Inflammatory macrophage treated with lipopolysaccharide for 1 hour (primary cell): ENCODE data around the gene SEMA6C.

ENCODE experiments used
- DNase-seq, 2 donors: peaks; one replicate each; pipeline ENCODE4 v3.0.0-alpha.2; 2020 to 2022

Gene SEMA6C

DNA sequence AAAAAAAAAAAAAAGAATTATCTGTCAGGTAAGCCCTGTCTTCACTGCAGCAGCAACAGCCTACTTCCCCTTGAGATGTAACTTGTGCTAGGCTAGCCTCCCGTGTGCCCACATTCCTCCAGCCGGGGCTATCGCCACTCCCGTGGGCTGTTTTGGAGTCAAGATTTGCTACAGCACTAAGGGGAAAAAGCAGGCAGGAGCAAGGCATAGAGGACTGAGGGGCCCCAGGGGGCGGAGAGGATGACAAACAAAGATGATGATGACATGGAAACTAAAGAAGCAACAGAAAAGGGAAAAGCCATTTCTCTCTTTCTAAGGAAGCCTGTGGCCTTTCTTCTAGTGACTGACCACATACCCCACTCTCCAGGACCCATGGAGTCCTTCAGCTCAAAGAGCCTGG lies 11.9 kb upstream of the SEMA6C start:
- peak; percentile 31 to 52 for DNase-seq

DNA sequence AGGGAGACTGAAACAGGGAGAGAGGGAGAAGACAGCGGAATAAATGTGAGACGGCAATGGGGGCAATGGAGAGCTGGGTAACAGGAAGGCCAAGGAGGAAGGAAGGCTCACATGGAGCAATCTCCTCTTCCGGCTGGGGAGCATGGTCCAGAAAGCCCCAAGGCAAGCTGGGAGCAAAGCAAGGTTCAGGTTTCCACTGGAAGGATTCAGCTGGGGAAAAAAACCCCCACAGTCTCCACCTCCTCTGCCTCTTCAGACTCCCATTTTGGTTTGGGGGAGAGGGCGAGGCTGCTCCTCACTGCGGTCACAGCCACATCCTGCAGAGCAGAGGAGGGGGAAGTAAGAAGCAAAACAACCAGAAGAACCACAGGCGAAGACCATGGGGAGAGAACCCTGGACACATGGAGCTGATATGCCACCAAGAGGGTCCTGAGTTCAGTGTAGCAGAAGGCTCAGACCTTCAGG lies 10.7 kb upstream of the SEMA6C start:
- peak; percentile 47 to 60 for DNase-seq

DNA sequence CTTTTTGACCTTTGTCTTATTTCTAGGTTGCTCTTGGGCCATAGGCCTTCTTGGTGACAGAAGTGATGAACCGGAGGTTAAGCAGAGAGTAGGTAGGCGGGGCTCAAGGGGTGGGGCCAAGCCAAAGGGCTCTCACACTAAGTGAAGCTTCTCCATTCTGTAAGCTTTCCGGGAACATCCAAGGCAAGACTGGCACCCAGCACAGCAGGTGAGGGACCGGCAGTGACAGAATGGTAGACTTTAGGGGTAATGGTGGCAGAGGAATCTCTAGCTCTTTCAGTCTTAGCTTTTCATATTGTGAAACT lies 10.0 kb upstream of the SEMA6C start, which contains the start of gene TNFAIP8L2:
Gene TNFAIP8L2, plus strand, starts transcription at position 135 of the 305 bp plus-strand sequence. CDS start 2,049 bp downstream, outside the sequence.
- DNase-seq: peak; percentile 78 to 80

- DNase-seq: no peak
Measured at GRCh38 chr1:151147665-151148064, 1.2 kb upstream of the SEMA6C start.

DNA sequence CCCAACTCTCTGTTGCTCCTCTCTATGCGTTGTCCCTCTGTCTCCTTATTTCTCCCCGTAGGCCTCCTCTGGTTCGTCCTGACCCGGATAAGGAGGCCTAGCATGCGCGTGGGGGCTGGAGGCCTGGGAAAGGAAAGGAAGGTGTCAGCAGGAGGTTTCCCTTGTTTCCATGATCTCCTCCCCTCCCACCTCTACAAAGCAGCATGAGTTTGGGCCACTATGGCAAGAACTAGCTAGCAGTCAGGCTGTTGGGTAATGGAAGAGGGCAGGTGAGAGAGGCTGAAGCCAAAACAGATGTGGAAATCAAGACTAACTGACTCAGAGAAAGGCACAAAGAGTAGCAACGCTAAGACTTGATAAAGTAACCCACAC lies 687 bp upstream of the SEMA6C start:
- no peak for DNase-seq

GRCh38 chr1:151146072-151146411 lies 389 bp downstream of the SEMA6C start:
- DNase-seq: no peak

DNA sequence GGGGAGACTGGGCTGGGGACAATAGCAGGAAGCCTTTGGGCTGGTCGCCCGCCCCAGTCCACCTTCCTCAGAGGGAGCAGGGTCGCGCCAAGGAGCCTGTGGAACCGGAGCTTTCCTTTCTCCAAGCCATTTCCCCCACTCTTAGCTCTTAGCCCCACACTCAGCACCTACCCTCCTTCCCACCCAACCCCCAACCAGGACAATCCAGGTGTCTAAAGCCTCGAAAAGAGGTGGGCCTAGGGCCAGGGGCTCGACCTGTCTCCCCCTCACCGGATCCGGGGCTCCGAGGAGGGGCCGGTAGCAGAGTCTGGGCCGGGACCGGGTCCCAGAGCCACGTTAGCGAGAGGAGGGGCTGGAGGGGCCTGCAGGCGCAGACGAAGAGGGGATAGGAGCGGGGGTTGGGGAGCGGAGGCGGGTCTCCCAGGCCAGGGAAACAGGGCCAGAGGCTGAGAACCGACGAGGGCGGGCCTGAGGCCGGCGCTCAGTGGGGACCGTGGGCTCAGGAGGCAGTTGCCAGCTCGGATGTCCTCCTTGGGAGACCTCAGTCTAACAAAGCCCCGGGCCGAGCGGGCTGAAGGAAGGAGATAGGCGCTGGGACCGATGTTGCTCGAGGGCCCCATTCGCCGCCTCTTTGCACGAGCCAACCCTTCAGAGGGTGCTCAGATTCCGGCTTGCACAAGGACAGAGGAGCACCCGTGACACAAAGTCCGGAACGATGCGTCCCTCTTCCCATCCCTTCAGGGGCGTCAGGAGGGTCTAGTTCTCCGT lies 943 bp downstream of the SEMA6C start:
- DNase-seq: no peak

DNA sequence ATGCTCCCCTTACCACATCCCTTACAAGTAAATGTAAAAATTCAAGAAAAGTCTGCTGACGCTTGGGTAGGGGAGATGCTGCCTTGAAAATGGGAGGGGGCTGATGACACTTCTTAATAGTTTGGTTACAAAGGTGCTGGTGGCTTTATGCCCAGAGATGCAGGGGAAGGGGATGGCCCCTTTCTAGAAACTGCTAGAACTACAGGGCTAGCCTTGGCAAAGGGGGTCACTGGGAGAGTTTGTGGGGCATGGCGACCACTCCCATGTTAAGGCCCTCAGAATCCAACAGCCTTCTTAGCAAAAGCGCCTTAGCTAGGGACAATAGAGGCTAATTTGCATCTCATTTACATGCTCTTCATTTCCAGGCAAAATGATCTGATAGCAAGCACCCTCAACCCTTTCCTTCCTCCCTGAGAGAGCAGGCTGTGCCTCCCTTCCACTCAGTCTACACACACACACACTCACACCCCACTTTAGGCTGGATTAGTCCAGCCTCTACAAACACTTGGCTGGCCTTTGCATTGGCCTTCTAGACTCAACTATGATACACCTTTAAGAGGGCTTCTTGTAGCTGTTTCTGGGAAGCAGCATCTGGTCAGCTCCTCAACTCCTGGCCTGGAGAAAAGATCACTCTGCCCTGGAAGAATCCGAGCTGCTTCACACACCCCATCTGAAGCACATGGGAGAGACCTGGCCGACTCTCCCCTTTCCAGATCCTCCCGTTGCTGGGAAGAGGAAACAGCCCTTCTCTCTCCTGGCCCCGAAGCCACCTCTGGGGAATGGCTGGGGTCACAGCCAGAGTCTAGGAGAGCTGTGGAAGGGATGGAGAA lies 1.7 kb downstream of the SEMA6C start:
- no peak for DNase-seq

GRCh38 chr1:151143986-151144385 lies 2.4 kb downstream of the SEMA6C start:
- DNase-seq: no peak

- DNase-seq: no peak
Measured at GRCh38 chr1:151143057-151143435, 3.4 kb downstream of the SEMA6C start.

DNA sequence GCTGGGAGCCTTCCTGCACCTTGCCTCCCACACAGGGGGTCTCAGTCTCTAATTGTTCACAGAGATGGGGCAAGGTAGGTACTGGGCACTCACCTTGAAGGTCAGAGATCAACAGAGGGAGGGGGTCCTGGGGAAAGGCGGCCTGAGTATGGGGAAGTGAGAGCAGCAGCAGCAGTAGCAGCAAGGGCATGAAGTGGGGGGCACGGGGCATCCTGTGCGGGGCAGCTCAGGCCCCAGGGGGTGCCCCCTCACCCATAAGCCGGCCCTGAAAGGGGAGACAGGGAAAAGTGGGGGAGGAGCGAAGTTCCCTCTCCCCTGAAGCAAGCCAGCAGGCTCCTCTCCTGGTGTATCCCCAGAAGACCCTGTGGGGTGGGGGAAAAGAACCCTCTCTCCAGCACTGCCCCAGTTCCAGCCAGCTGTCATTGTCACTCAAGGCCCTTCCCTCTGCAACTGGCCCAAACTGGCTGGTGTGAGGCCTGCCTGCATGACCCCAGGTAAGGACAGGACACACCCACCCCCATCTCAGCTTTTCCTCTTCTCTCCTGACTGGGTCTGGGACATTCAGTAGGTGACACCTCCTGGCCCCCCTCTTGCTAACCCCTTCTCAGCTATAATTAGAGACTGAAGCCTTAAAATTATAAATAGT lies 3.9 kb downstream of the SEMA6C start:
- no peak for DNase-seq

- no peak for DNase-seq
Measured at GRCh38 chr1:151137789-151138188, 8.6 kb downstream of the SEMA6C start.

GRCh38 chr1:151135433-151136385 lies 10.7 kb downstream of the SEMA6C start:
- DNase-seq: no peak

DNA sequence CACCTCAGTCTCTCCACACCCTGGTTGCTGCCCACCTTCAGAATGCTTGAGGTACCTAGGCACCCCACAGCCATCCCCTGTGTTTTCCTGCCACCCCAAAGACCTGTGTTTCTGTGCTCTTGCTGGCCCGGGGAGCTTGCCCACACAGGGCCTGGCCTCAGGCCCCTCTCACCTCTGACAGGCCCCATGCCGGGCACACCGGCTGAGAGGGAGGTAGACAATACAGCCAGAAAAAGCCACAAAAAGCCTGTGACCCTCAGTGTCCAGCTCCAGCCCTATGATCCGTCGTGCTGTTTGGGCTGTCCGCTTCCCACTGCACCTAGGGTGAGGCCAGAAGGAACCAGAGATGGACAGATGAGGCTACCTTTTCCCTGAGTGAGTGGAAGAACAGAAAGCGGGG lies 11.4 kb downstream of the SEMA6C start:
- DNase-seq: no peak

GRCh38 chr1:151134396-151134795 lies 12.0 kb downstream of the SEMA6C start:
- no peak for DNase-seq

DNA sequence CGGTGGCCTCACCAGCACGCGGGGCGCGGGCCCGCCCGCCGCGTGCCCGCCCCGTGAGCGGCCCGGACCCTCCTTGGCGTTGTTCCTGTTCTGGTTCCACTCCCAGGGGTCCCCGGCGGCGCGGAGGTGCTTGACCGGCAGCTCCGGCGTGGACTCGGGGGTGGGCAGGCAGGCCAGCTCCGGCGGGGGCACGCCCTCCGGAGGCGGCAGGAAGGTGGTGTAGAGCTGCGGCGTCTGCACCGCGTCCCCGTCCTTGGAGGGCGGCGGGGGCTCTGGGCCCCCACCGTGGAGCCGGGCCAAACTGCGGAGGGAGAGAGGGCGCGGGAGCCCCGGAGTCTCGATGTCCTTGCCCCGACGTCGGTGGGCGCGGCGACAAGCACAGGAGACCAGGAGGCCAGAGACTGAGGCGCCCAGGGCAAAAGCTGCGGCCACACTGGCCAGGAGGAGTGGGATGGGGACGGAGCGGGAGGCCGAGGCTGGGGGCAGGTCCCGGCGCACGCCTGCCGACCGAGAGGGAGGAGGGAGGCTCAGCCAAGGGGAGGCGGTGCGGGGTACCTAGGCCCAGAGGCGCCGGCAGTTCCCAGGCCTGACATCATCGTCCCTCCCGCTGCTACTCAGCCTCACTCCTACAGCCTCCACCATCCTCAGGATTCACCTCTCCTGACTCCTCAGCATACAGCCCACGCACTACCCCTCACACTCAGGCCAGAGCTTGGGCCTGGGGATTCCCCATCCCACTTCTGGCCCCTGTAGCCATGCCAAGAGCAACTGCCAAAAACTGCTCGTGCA lies 13.2 kb downstream of the SEMA6C start:
- no peak for DNase-seq

- no peak for DNase-seq
Measured at GRCh38 chr1:151132335-151133017, 14.0 kb downstream of the SEMA6C start.

GRCh38 chr1:151131701-151132334 lies 14.6 kb downstream of the SEMA6C start:
- no peak for DNase-seq

DNA sequence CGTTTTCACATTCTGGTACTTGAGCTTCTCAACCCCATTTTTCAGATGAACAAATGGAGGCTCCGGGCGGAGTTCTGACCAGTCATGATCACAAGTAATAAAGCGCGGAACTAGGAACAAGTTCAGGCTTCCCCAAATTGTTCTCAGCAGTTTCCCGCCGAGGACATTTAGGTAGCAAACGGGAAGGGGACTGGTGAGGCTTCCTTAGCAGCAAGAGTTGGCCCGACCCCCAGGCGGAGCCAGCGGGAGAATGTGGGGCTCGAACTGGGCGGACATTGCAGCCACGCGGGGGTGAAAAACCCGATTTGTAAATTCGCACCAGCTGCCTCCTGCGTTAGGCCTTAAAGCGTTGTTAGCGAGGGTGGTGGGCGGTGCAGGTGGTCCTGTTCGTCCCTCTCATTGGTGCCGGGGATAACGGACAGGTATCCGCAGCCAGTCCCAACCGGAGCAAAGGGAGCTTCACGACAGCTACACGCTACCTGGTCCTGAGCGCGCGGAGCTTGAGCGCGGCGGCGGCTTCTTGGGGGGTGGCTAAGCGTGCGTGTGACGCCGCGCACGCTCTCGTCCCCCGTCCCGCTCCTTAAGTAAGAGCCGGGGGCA lies 15.3 kb downstream of the SEMA6C start:
- DNase-seq: peak; percentile 57 to 58

DNA sequence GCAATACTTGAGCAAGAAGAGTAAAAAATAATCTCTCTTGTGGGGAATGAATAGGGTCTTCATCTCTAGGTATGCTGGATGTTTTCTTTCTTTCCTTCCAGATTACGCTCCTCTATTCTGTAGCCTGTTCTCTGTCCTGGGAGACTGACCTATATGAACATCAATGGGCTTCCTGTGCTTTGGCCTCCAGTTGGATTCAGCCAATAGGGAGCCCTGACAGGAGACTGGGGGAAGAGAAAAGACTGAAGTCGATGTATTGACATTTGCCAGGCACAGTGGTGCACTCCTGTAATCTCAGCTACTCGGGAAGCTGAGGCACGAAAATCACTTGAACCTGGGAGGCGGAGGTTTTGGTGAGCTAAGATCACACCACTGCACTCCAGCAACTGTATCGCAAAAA lies 17.6 kb downstream of the SEMA6C start:
- no peak for DNase-seq
